ENCODE measurements around the gene NME2.

NME2 gene

DNA sequence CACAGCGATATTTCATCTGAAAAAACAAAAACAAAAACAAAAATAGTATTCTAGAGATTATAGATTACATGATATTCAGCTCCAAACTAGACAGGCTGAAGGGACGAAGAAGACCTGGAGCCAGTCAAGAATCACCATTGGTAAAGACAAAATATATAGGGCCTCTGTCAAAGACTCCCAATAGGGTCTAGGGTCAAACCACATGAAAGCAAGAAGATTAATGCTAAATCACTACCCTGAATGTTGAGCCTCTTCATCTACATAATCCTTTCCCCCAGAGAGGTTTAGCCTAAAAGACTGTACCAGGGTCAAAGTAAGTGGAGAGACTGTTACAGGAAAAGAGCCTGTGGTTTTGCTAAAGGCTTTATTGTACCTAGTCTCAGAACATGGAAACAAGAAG lies 23.6 kb upstream of the NME2 start:
- no peak overlapping the region for H3K4me3 ChIP-seq (ENCODE audit: low read depth, low read length)
- TF ChIP-seq, protein P1, sequence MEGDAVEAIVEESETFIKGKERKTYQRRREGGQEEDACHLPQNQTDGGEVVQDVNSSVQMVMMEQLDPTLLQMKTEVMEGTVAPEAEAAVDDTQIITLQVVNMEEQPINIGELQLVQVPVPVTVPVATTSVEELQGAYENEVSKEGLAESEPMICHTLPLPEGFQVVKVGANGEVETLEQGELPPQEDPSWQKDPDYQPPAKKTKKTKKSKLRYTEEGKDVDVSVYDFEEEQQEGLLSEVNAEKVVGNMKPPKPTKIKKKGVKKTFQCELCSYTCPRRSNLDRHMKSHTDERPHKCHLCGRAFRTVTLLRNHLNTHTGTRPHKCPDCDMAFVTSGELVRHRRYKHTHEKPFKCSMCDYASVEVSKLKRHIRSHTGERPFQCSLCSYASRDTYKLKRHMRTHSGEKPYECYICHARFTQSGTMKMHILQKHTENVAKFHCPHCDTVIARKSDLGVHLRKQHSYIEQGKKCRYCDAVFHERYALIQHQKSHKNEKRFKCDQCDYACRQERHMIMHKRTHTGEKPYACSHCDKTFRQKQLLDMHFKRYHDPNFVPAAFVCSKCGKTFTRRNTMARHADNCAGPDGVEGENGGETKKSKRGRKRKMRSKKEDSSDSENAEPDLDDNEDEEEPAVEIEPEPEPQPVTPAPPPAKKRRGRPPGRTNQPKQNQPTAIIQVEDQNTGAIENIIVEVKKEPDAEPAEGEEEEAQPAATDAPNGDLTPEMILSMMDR (IDR thresholded peaks at IDR 0.05; ENCODE audit: control insufficient read depth, extremely low read depth, insufficient read depth) = no peak

DNA sequence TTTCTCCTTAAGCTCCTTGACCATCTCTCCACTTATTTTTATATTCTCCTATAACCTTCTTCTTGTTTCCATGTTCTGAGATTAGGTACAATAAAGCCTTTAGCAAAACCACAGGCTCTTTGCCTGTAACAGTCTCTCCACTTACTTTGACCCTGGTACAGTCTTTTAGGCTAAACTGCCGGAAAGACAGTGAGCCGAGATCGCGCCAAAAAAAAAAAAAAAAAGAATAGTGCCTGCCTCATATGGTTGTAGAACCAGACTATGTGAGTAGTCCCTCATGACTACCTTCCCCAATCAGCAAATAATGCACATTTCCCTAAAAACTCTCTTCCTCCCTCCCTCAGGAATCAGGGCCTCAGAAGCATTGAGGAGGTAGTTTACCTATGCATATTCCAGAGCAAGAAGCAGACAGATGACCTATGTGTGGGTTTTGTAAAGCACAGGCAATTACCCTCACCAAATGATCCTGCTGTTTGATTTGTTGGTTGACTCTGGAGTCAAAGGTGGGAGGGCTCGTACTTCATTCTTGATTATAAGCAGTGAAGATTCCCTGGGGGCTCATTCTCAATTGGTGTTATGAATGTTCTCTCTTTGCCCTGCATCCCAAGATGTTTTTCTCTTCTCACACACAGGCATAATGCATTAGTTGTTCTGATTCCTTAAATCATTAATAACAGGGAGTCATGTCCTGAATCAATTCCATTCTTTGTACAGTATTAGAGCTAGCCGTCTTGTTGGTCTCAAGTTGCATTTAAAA lies 21.8 kb upstream of the NME2 start:
- no peak for DNase-seq (ENCODE audit: low read depth)
- no peak overlapping the region for H3K4me3 ChIP-seq (ENCODE audit: low read depth, low read length)
- TF ChIP-seq, protein P1 (IDR thresholded peaks at IDR 0.05; ENCODE audit: control insufficient read depth, extremely low read depth, insufficient read depth) = no peak

More for the DNA sequence above, 23.6 kb upstream of the NME2 start:
- DNase-seq (ENCODE audit: low read depth) = no peak

- DNase-seq (ENCODE audit: low read depth) = no peak
- TF ChIP-seq, protein P1 (IDR thresholded peaks at IDR 0.05; ENCODE audit: control insufficient read depth, extremely low read depth, insufficient read depth) = no peak
- no peak overlapping the region for H3K4me3 ChIP-seq (ENCODE audit: low read depth, low read length)
Observed at GRCh38 chr17:51147650-51148049, 18.6 kb upstream of the NME2 start.

DNA sequence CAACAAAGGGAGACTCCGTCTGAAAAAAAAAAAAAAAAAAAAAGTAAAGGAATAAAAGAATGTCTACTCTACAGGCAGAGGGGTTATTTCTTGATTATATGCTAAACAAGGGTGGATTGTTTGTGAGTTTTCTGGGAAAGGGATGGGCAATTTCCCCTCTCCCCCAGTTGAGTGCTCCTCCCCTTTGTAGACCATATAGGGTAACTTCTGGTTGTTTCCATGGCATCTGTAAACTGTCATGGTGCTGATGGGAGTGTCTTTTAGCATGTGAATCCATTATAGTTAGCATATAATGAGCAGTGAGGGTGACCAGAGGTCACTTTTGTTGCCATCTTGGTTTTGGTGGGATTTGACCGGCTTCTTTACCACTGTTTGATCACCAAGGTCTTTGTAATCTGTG lies 17.0 kb upstream of the NME2 start:
- TF ChIP-seq, protein P1 (IDR thresholded peaks at IDR 0.05; ENCODE audit: control insufficient read depth, extremely low read depth, insufficient read depth) = no peak
- no peak for DNase-seq (ENCODE audit: low read depth)

GRCh38 chr17:51150932-51151331 lies 15.3 kb upstream of the NME2 start:
- no peak for DNase-seq (ENCODE audit: low read depth)
- TF ChIP-seq, protein P1 (IDR thresholded peaks at IDR 0.05; ENCODE audit: control insufficient read depth, extremely low read depth, insufficient read depth) = no peak
- H3K4me3 ChIP-seq (ENCODE audit: low read depth, low read length) = no peak overlapping the region

More for the DNA sequence above, 17.0 kb upstream of the NME2 start:
- no peak overlapping the region for H3K4me3 ChIP-seq (ENCODE audit: low read depth, low read length)

DNA sequence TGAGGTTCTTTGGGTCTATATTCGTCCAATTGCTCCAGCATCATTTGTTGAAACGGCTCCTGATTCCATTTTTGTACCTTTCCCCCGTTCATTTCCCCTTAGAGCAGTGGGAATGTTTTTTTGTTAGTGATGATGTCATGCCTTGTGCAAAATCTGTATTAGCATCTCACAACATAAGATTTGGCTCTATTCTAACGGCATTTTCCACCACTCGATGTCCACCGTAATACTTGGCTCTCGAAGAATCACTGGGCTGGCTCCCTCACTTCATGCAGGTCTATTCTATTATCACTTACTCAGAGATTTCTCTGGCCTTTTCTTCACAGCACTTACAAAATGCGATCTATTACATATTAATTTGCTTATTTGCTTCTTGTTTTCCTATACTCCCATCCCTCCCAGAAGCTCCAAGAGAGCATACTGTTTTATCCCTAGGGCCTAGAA lies 13.4 kb upstream of the NME2 start:
- DNase-seq (ENCODE audit: low read depth) = no peak
- peak overlapping the region; percentile 84 for H3K4me3 ChIP-seq (ENCODE audit: low read depth, low read length)
- TF ChIP-seq, protein P1 (IDR thresholded peaks at IDR 0.05; ENCODE audit: control insufficient read depth, extremely low read depth, insufficient read depth) = no peak
